Measurements from ENCODE around the gene NUP210L.

NUP210L gene

DNA sequence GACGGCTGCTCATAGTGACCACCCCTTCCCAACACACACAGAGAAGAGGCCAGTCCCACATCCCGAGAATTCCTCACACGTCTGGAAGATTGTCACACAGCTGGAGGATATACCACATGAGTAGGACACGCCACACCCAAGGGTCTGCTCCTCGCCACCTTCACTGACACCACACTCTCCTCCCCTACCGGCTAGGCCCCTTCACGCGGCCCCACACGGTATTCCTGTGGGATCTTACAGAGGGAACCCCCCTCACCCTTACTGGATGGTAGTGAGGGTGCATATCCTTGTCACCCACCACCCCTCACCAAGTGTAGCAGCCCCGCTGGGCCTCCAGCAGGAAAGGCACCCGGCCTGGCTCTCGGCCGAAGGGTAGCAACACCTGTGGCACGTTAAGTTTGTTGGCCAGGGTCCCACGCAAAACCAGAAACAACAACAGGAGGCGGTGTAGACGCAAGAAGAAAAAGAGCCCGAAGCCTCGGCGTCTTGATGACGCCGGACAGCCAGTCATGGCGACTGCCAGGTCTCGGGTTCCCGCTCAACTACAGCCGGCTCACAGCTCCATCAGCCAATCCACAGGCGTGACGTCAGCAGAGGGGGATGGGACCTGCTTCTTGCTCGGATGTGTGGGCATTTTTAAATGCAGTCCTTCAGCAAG lies at the start of gene NUP210L:
NUP210L (minus strand) TSS at position 540 of the 658 bp plus-strand sequence.
- peak; percentile 73 for DNase-seq

DNA sequence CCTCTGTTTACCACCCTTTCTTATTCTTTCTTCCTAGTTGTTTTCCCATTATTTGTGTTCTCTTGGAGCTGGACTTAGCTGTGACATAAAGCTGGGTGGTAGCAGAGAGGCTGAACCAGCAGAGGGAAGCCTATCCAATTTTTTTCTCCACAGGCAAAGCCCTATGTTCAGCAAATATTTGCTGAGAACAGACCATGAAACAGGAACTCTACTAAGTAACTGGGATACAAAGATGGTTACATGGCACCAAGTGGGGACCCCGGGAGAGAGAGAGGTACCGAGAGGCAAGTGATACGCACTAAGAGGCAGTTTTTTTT lies 44.6 kb upstream of the NUP210L start:
- no peak for DNase-seq

DNA sequence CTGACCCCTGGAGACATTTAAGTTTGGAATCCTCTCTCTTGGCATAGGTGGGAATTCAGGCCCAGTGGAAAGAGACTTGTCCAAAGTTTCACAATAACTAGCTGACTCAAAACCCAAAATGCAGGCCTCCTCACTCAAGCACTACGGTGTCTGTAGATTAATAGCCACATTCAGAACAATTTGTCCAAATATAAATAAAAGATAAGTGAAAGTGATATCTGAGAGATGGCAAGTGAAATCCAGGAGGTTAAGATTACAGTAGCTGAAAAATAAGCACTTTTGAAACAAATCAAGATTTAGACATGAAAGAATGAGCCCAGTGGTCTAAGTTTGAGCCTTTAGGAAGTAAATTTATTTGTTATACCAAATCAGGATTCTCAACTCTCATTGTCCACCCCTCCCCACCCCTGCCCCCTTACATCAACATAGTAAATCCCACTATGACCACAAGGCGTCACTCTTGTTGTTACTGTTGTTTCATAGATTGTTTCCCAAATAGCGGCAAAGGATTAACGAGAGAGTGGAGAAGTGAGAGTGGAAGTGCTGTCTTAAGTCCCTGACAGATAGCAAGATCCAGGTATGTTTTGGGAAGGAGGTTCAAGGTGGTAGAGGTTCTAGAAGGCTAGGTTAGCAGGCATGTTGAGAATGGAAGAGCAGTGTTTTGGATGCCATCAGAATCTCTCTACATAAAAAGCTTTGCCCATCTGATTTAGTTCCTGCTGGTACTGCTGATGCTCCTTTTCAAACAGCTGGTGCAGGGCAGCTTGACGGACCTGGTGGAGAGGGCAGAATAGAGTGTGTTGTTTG lies 44.1 kb upstream of the NUP210L start:
- no peak for DNase-seq

- DNase-seq = no peak
Measured at GRCh38 chr1:154193821-154194220, 38.9 kb upstream of the NUP210L start.

DNA sequence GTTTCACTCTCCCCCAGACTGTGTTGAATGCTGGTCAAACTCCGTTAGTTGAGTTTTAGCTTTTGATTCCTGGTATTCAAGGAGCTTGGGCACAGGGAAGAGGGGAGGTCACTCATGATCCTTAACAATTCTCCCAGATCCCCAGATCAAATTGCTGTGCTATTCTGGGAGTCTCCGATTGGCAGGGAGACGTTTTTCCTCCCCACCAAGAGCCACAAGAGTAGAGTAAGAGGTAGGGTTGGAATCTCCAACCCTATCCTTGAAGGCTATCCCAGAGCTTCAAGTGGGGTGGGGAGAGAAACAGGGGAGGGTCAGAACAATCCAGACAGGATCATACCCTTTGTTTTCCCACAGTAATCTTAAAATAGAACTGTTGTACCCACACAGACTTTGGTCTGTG lies 37.6 kb upstream of the NUP210L start:
- DNase-seq = no peak

DNA sequence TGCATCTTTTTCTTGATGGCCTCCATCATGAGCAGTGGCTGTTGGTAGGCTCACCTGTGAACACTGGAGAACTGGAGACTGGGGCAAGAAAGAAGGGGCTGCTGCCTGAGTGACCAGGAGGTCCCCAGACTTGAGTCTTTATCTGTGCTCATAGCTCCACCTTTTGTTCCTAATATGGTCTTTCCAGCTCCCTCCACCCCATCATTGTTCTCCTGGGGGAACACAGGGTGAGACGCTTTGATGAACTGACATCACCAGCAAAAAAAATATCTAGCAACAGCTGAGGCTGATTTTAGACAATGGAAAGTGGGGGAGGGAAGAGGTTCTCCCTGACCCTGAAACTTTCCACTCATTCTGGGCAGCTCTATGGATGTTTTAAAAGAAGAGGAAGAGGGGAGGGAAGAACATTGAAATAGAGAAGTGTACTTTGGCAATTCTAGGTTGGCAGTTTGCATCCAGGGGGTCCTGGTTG lies 37.2 kb upstream of the NUP210L start, which contains the start of gene TPM3:
TPM3 (minus strand) TSS at position 111 of the 472 bp plus-strand sequence; CDS start at position 29, 82 bp downstream.
- no peak for DNase-seq

DNA sequence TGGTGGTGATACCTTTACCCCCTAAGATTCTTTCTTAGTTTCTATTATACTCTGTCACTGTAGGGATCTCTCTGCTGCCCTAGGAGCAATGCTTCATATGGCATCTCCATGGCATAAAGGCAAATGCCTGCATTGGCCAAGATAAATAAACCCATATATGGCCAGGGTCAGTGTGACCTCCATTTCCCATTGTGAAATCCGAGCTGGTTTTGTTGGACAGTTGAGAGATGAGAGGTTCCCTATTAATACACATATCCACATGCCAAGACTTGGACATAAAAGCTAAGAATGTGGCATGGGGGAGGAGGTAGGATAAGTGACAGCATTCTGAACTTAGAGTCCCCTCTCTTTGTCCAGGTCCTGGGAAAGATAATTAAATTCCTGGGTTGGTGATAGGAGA lies 35.7 kb upstream of the NUP210L start:
- no peak for DNase-seq

GRCh38 chr1:154186852-154187501 lies 32.1 kb upstream of the NUP210L start:
- DNase-seq = no peak

GRCh38 chr1:154186177-154186576 lies 31.3 kb upstream of the NUP210L start:
- DNase-seq = no peak

DNA sequence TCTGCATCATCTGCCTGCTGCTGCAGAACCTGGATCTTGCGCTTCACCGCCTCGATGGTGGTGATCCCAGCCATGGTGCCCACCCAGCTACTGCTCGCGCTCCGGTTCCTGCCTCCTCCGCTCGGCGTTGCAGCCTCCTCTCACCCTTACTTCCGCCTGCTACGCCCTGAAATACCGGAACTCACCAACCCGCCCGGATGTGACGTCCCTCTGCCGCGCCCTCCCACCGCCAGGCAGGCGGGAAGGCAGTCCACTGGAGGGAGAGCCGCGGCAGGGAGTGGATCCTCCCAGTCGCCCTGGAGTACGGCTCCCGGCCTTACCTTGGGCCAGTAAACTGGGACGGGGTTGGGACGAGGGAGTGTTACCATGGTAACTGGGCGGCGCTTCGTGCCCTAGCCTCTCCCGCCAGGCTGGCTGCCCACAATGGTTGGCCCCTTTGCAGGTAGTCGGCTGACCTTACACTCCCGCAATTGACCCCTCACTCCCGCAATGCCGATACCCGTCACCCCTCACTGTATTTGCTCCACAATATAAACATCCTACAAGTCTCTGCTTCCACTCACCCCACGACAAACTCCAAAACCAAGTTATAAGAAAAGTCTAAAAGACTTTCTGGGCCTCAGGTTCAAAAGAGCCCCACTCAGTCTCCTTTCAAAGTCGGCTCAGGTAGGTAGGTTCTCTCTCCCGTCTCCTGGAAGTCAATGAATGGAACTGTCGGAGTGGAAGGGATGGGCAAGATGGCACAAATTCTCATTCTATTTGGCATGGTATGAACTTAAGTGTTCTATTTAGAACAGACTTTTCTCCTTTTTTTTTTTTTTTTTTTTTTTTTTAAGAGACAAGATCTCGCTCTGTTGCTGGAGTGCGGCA lies 28.4 kb upstream of the NUP210L start:
- peak; percentile 98 for DNase-seq

GRCh38 chr1:154182344-154183045 lies 27.6 kb upstream of the NUP210L start:
- DNase-seq = peak; percentile 83

- DNase-seq = no peak
Measured at GRCh38 chr1:154181944-154182343, 27.1 kb upstream of the NUP210L start.

- DNase-seq = no peak
Measured at GRCh38 chr1:154179946-154180687, 25.2 kb upstream of the NUP210L start.

DNA sequence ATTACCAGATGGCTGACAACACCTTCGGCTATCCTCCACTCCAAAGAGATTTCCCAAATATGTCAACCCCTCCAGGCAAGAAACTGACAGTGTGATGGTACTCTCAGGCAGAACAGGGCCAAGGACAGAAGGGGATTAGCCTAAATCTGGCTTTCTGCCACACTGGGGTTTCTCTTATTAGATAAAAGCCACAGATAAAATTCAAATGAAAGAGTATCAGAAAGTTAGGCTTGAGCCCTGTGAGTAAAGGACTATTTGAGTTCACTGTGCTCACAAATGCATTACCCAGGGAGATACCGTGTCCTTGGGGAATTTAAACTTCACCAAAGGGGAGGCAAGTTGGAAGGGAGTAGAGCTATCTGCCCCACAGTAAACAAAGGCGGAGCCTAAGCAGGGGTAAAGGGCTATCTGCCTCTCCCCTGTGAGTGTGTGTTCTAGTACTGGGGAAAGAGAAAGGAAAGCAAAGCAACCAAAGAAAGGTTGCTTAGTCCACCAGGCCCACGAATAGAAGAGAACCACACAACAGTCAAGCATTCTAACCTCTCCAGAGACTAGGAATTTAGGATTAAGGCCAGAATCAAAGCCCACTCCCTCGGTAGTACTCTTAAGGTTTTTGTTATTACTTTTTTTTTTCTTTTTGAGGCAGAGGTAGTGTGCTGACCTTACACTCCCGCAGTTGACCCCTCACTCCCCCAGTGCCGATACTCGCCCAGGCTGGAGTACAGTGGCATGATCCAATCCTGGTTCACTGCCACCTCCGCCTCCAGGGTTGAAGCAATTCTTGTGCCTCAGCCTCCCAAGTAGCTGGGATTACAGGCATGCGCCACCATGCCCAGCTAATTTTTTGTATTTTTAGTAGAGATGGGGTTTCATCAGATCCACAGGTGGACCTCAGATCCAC lies 24.3 kb upstream of the NUP210L start:
- DNase-seq = no peak

DNA sequence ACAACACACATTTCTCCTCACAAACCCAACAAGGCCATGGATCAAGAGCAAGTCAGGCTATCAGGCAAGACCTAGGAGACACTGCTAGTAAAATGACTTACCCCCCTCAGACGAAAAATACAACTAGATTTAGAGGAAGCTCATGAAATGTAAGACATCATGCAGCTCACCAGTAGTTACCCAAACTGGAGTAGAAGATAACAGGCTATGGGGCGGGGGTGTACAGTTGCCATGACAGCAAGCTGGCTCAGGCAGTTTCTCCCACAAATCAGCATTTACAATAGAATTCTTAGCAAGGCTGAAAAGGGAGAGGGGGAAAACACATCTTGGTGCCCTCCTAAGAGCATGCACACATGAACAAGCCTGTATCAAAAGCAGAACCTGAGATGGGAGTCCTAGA lies 23.1 kb upstream of the NUP210L start:
- no peak for DNase-seq

DNA sequence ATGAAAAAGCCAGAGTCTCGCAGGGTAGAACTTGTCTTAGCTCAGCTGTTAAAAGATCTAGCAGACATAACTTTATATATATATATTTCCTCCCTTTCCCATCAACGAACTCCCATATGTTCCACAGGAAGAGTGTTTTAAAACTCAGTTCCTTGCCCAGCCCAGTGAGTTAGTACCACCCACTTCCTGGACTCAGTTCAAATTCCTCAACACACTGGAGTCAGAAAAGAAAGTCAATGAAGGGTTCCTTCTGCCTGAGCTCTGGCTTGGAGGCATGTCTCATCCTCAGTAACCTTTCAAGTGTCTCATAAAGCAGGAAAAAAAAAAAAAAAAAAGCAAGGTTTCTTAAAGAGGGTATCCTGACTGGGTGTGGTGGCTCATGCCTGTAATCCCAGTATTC lies 21.5 kb upstream of the NUP210L start:
- no peak for DNase-seq

DNA sequence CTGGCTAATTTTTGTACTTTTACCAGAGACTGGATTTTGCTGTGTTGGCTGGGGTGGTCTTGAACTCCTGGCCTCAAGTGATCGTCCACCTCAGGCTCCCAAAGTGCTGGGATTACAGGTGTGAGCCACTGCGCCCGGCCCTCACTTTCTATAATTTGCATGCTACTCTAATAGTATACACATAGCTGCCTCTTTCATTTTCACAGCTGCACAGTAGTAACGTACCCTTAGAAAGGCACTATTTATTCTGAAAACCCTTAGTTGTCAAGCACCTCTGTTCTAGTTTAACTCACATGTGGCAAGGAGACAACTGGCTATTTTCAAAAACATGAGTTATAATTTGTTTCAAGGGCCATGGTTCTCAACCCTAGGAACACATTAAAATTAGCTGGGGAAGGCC lies 19.8 kb upstream of the NUP210L start:
- no peak for DNase-seq

GRCh38 chr1:154171880-154172279 lies 17.0 kb upstream of the NUP210L start:
- DNase-seq = no peak

DNA sequence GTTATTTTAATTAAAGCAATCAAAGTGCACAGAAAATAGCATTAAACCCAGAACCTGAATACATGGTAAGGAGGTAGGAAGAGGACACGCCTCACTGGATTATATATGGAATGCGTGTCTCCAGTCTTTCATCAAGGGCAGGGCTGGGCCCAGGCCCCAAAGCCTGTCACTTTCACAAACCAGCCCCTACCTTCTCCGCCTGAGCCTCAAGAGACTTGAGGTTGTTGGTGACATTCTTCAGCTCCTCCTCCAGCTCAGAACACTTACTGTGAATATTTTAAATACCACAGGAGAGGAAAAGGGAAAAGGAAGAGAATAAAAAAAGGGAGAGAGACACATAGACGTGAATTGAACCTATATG lies 16.3 kb upstream of the NUP210L start:
- no peak for DNase-seq

DNA sequence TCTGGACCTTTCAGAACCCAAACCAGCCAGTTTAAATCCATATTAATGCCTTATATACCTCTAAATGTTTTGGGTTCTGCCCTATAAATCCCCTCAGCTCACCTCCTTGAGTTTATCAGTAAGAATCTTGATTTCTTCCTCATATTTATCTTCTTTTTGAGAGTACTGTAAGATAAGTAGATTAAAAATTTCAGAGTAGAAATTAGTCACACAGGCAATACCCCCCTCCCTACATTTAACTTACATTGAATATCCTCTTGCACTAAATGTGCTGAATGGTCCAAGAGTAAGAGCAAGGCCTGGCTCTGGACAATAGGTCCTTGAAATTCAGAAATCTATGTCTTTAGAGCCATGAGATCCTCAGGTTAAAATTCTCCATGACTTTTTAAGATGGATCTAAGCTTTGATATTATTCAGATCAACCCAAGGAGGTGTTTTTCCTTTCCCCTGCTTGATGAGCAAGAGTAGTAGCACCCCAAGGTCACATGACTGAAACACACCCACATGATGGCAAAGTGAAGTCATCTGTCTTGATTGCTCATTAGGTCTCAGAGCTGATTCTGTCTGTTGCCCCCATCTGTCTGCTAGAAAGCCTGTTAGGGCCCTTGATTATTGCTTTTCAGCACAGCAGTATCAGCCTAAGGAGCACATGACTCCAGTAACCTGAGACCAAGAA lies 15.8 kb upstream of the NUP210L start:
- DNase-seq = no peak
